Measurements from ENCODE around the gene DEFB128.

Gene DEFB128

GRCh38 chr20:145877-146276 is 43.6 kb downstream of the DEFB128 start:
- DNase-seq: no peak

GRCh38 chr20:142290-142689 is 47.2 kb downstream of the DEFB128 start, which contains the start of gene DEFB126:
Gene DEFB126, plus strand, starts transcription at chr20:142590. Its CDS starts 39 bp downstream, at chr20:142629.
- no peak for DNase-seq

All from EL (cell line).